T-cell (primary cell): ENCODE results near the gene SLC2A13. TPM values are rescaled to one million over a fixed set of nuclear protein-coding genes. Genes with fewer than 3 reads are reported as not detected.

Experiments used
- ATAC-seq, 4 experiments: fragments of 200-7000 bp in 3 of 4; fragments of 150-1000 bp in 1 of 4; cut with Tn5 transposase; replicated peaks in 1 of 4; 1 replicate in 3 of 4; 2 replicates in 1 of 4; pipeline ENCODE4 v1.10.0; 2021; ENCODE audit warnings: moderate library complexity in 3 of 4, mild to moderate bottlenecking in 2 of 4, moderate number of reproducible peaks in 1 of 4
- CTCF ChIA-PET, 2 donors: fragments of 300-600 bp; sonication (Branson Sonifier 250); formaldehyde crosslinking; loops; one replicate each; lab custom pipeline; 2022; ENCODE audit warnings: antibody characterized with exemption in 2 of 2; lab: Charles Lee
- POLR2A ChIA-PET, 2 donors: fragments of 300-600 bp; sonication (Branson Sonifier 250); formaldehyde crosslinking; loops; one replicate each; lab custom pipeline; 2022; ENCODE audit warnings: antibody characterized with exemption in 2 of 2; lab: Charles Lee
- DNase-seq, 35 experiments: peaks; one replicate each; pipeline versions ENCODE4 v3.0.0 to v3.0.0-alpha.2; 2013 to 2023
- H3K27ac ChIP-seq: one replicate; pipeline ENCODE4 v1.5.1; 2013; ENCODE audit warnings: low read length
- H3K27me3 ChIP-seq, 2 experiments: replicated peaks in 1 of 2; 1 replicate in 1 of 2; 2 replicates in 1 of 2; pipeline versions ENCODE4 v1.6.1 to v1.7.0; 2013; ENCODE audit warnings: low read length in 1 of 2, mixed read lengths in 1 of 2; ENCODE audit not compliant: control insufficient read depth in 2 of 2, insufficient read depth in 2 of 2; ENCODE audit errors: extremely low read depth in 1 of 2
- H3K36me3 ChIP-seq, 2 donors: 1 replicate in 1 of 2; 2 replicates in 1 of 2; pipeline versions ENCODE4 v1.6.1 to v1.7.0; 2013; ENCODE audit warnings: low read length in 1 of 2; ENCODE audit not compliant: control insufficient read depth in 2 of 2, insufficient read depth in 1 of 2; ENCODE audit errors: extremely low read depth in 1 of 2
- H3K4me1 ChIP-seq, 2 experiments: 1 replicate in 1 of 2; 2 replicates in 1 of 2; pipeline versions ENCODE4 v1.6.1 to v1.7.0; 2013; ENCODE audit warnings: low read length in 2 of 2, mixed read lengths in 1 of 2; ENCODE audit not compliant: insufficient read depth in 2 of 2, control insufficient read depth in 1 of 2; ENCODE audit errors: extremely low read depth in 1 of 2
- H3K4me3 ChIP-seq, 2 donors: 1 replicate in 1 of 2; 2 replicates in 1 of 2; pipeline versions ENCODE4 v1.5.1 to v1.7.0; 2013; ENCODE audit warnings: mild to moderate bottlenecking in 2 of 2, low read length in 1 of 2, moderate library complexity in 1 of 2; ENCODE audit not compliant: control insufficient read depth in 1 of 2; ENCODE audit errors: extremely low read depth in 1 of 2
- H3K9me3 ChIP-seq: 2 replicates; pipeline ENCODE4 v1.7.0; 2013
- H3K27ac Mint-ChIP-seq, 2 donors: one replicate each; pipeline ENCODE4 v1.8.0; 2020 to 2021; ENCODE audit warnings: mild to moderate bottlenecking in 2 of 2, mixed read lengths in 2 of 2
- H3K27me3 Mint-ChIP-seq, 2 donors: one replicate each; pipeline ENCODE4 v1.8.0; 2021 to 2022; ENCODE audit warnings: mixed read lengths in 2 of 2
- H3K36me3 Mint-ChIP-seq: one replicate; pipeline ENCODE4 v1.8.0; 2021; ENCODE audit warnings: mixed read lengths
- H3K4me1 Mint-ChIP-seq, 3 donors: one replicate each; pipeline ENCODE4 v1.8.0; 2020 to 2022; ENCODE audit warnings: mixed read lengths in 3 of 3, mild to moderate bottlenecking in 1 of 3
- H3K4me3 Mint-ChIP-seq, 3 donors: one replicate each; pipeline ENCODE4 v1.8.0; 2020 to 2022; ENCODE audit warnings: mild to moderate bottlenecking in 3 of 3, mixed read lengths in 3 of 3, moderate library complexity in 3 of 3
- H3K9me3 Mint-ChIP-seq, 3 donors: one replicate each; pipeline ENCODE4 v1.8.0; 2020 to 2022; ENCODE audit warnings: mixed read lengths in 3 of 3
- whole genome bisulfite sequencing: methylation state at CpG from one replicate; pipeline ENCODE4 v1.1.5; 2013; ENCODE audit warnings: missing lambda C conversion rate; ENCODE audit not compliant: insufficient coverage; 5-methylcytosine and 5-hydroxymethylcytosine counted together
- total RNA-seq, 35 experiments: library from RNA in 6 of 35; stranded (reverse) in 6 of 35; fragments of 120-200 nt in 1 of 35; gene quantifications; one replicate each; pipeline versions ENCODE4 v1.2.1 to v1.2.4 and lab custom pipeline; 2013 to 2026

Gene SLC2A13
- total RNA-seq, 5 donors from 2014 or later (not counting 1 experiment from before 2014, with no cell fraction given): 4.2 to 6.0 (median 5.1) TPM

- H3K4me3 ChIP-seq: no peak overlapping the region
- H3K9me3 Mint-ChIP-seq: no peaks in the 10 kb centered on the region
- H3K4me1 Mint-ChIP-seq: peaks cover 0 to 7% (median 5%) of the 10 kb centered on the region in 3 donors
- WGBS: no CpG with 5 or more reads among the region's 1 CpG
- no peaks in the 10 kb centered on the region for H3K27me3 Mint-ChIP-seq
- no peak for DNase-seq
- H3K4me3 Mint-ChIP-seq: no peak overlapping the region
- H3K27ac ChIP-seq: no peak overlapping the region
- ChIA-PET POLR2A (interaction anchor here in 1 of 2 donors (0.7 kb wide), 1 partner anchor 16 kb away, joined by 4 read pairs; no protein-coding TSS in a partner anchor), CTCF (interaction anchor here in 1 of 2 donors (0.6 to 1.1 kb wide), 3 partner anchors 17 to 24 kb away, joined by 3 to 4 read pairs (median 3); no protein-coding TSS in a partner anchor)
- no peaks in the 10 kb centered on the region for H3K27me3 ChIP-seq
- no peaks in the 10 kb centered on the region for H3K36me3 ChIP-seq
- ATAC-seq: no peak
- H3K4me1 ChIP-seq: no peaks in the 10 kb centered on the region
- H3K36me3 Mint-ChIP-seq: no peaks in the 10 kb centered on the region
- H3K27ac Mint-ChIP-seq: no peak overlapping the region
- H3K9me3 ChIP-seq: no peaks in the 10 kb centered on the region
Observed at GRCh38 chr12:40017488-40017887, 88.4 kb downstream of the SLC2A13 start.

- Mint-ChIP-seq H3K4me1 (peaks cover 0 to 10% (median 5%) of the 10 kb centered on the region in 3 donors), H3K36me3 (no peaks in the 10 kb centered on the region), H3K27me3 (no peaks in the 10 kb centered on the region), H3K4me3 (no peak overlapping the region), H3K9me3 (no peaks in the 10 kb centered on the region), H3K27ac (no peak overlapping the region)
- ATAC-seq: no peak
- POLR2A ChIA-PET: no interaction called here
- Histone ChIP-seq H3K9me3 (no peaks in the 10 kb centered on the region), H3K36me3 (no peaks in the 10 kb centered on the region), H3K4me1 (no peaks in the 10 kb centered on the region), H3K27ac (no peak overlapping the region), H3K4me3 (no peak overlapping the region), H3K27me3 (no peaks in the 10 kb centered on the region)
- CTCF ChIA-PET: interaction anchor here in 1 of 2 donors (0.5 kb wide), 1 partner anchor 480 kb away, joined by 4 read pairs; no protein-coding TSS in a partner anchor
- no peak for DNase-seq
- 100% methylated on average over 1 of the region's 3 CpGs for WGBS
Observed at GRCh38 chr12:40016980-40017379, 88.9 kb downstream of the SLC2A13 start.

GRCh38 chr12:40015881-40016280 lies 90.0 kb downstream of the SLC2A13 start:
- Histone ChIP-seq H3K27ac (no peak overlapping the region), H3K27me3 (no peaks in the 10 kb centered on the region), H3K9me3 (no peaks in the 10 kb centered on the region), H3K4me3 (no peak overlapping the region), H3K4me1 (peaks cover 0 to 5% of the 10 kb centered on the region in 2 experiments), H3K36me3 (no peaks in the 10 kb centered on the region)
- ATAC-seq (no peak), DNase-seq (no peak)
- CTCF ChIA-PET: interaction anchor here in 1 of 2 donors (0.6 to 0.9 kb wide), 2 partner anchors 130 to 651 kb away, joined by 3 to 4 read pairs; no protein-coding TSS in a partner anchor
- Mint-ChIP-seq H3K27me3 (no peaks in the 10 kb centered on the region), H3K4me1 (peaks cover 11 to 21% (median 14%) of the 10 kb centered on the region in 3 donors), H3K36me3 (no peaks in the 10 kb centered on the region), H3K9me3 (no peaks in the 10 kb centered on the region), H3K4me3 (no peak overlapping the region), H3K27ac (no peak overlapping the region)
- no CpG with 5 or more reads among the region's 2 CpGs for WGBS
- POLR2A ChIA-PET: no interaction called here

- ATAC-seq: peak in 3 of 4 experiments; percentile 54 to 80 (median 78)
Observed at GRCh38 chr12:40015345-40015744, 90.5 kb downstream of the SLC2A13 start.

GRCh38 chr12:40013847-40014246 lies 92.0 kb downstream of the SLC2A13 start:
- ChIA-PET POLR2A (no interaction called here), CTCF (interaction anchor here in 1 of 2 donors (0.9 kb wide), 1 partner anchor 93 kb away, joined by 3 read pairs; no protein-coding TSS in a partner anchor)
- no peaks in the 10 kb centered on the region for H3K36me3 ChIP-seq
- ATAC-seq: no peak
- Mint-ChIP-seq H3K4me1 (peaks cover 11 to 21% (median 15%) of the 10 kb centered on the region in 3 donors), H3K27me3 (no peaks in the 10 kb centered on the region), H3K9me3 (no peaks in the 10 kb centered on the region), H3K4me3 (no peak overlapping the region), H3K36me3 (no peaks in the 10 kb centered on the region), H3K27ac (no peak overlapping the region)
- WGBS: no CpG with 5 or more reads among the region's 2 CpGs
- no peaks in the 10 kb centered on the region for H3K9me3 ChIP-seq
- no peak overlapping the region for H3K4me3 ChIP-seq
- no peak for DNase-seq
- no peak overlapping the region for H3K27ac ChIP-seq
- no peaks in the 10 kb centered on the region for H3K27me3 ChIP-seq
- peaks cover 0 to 5% of the 10 kb centered on the region in 2 experiments for H3K4me1 ChIP-seq

More at GRCh38 chr12:40015345-40015744, 90.5 kb downstream of the SLC2A13 start:
- Mint-ChIP-seq H3K27ac (no peak overlapping the region), H3K36me3 (no peaks in the 10 kb centered on the region), H3K9me3 (no peaks in the 10 kb centered on the region), H3K27me3 (no peaks in the 10 kb centered on the region), H3K4me1 (peaks cover 11 to 21% (median 15%) of the 10 kb centered on the region in 3 donors), H3K4me3 (no peak overlapping the region)
- Histone ChIP-seq H3K36me3 (no peaks in the 10 kb centered on the region), H3K4me1 (peaks cover 0 to 5% of the 10 kb centered on the region in 2 experiments), H3K27me3 (no peaks in the 10 kb centered on the region), H3K4me3 (no peak overlapping the region), H3K9me3 (no peaks in the 10 kb centered on the region), H3K27ac (no peak overlapping the region)
- ChIA-PET CTCF (interaction anchor here in 1 of 2 donors (0.9 kb wide), 1 partner anchor 650 kb away, joined by 3 read pairs; no protein-coding TSS in a partner anchor), POLR2A (no interaction called here)
- DNase-seq: peak in 1 of 35 experiments; percentile 3
- no CpG with 5 or more reads among the region's 2 CpGs for WGBS

GRCh38 chr12:40013292-40013691 lies 92.6 kb downstream of the SLC2A13 start:
- no peak overlapping the region for H3K27ac Mint-ChIP-seq
- no peak for ATAC-seq
- H3K4me1 ChIP-seq: peaks cover 0 to 5% of the 10 kb centered on the region in 2 experiments
- DNase-seq: no peak
- no peak overlapping the region for H3K27ac ChIP-seq
- H3K9me3 ChIP-seq: no peaks in the 10 kb centered on the region
- WGBS: no CpG with 5 or more reads among the region's 1 CpG
- H3K9me3 Mint-ChIP-seq: no peaks in the 10 kb centered on the region
- no peaks in the 10 kb centered on the region for H3K27me3 ChIP-seq
- no peak overlapping the region for H3K4me3 ChIP-seq
- ChIA-PET POLR2A (interaction anchor here in 1 of 2 donors (0.6 kb wide), 1 partner anchor 10 kb away, joined by 3 read pairs; no protein-coding TSS in a partner anchor), CTCF (interaction anchor here (0.5 to 0.9 kb wide), 4 partner anchors 9 to 124 kb away, joined by 3 to 5 read pairs (median 4); no protein-coding TSS in a partner anchor)
- H3K36me3 ChIP-seq: no peaks in the 10 kb centered on the region
- no peaks in the 10 kb centered on the region for H3K36me3 Mint-ChIP-seq
- no peaks in the 10 kb centered on the region for H3K27me3 Mint-ChIP-seq
- no peak overlapping the region for H3K4me3 Mint-ChIP-seq
- peaks cover 11 to 21% (median 15%) of the 10 kb centered on the region in 3 donors for H3K4me1 Mint-ChIP-seq
